NCI-H446 treated with DMSO at 0.1 percent for 48 hours (cell line): ENCODE data around the gene SPSB1.

Experiments used
- DNase-seq: peaks from one replicate; lab custom pipeline; 2025; lab: John Stamatoyannopoulos, UW

The SPSB1 gene

DNA sequence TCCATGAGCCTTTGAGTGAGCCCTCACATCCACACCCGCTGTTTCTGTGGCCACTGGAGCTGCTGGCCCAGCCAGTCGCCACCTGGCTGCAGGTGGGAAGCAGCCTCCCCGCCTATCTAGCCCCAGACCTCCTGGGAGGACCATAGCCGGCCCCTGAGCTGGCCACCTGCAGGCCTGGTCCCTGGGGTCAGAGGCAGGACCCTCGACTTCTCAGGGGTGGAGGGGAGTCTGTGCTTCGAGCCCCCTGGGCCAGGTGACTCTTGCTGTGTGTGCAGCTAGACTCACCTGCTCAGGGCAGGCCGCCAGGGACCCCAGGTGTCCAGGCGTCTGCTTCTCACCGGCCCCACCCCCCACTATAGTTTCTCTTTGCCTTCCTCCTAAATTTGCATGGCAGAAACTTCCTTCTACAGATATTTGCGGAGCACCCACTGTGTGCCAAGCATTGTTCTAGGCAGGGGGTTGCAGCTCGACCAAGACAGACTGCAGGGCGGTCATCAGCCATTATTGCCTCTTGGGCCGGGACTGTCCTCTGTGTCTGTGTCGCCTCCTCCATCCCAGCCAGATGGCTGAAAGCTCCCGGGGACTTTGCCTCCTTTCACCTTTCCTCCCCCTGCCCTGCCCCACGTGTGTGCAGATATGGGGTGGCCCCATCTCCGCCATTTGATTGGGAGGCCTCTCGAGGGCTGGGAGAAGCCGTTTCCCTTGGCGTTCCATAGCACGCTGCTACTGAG, 27.3 kb downstream of the SPSB1 start:
- no peak for DNase-seq

DNA sequence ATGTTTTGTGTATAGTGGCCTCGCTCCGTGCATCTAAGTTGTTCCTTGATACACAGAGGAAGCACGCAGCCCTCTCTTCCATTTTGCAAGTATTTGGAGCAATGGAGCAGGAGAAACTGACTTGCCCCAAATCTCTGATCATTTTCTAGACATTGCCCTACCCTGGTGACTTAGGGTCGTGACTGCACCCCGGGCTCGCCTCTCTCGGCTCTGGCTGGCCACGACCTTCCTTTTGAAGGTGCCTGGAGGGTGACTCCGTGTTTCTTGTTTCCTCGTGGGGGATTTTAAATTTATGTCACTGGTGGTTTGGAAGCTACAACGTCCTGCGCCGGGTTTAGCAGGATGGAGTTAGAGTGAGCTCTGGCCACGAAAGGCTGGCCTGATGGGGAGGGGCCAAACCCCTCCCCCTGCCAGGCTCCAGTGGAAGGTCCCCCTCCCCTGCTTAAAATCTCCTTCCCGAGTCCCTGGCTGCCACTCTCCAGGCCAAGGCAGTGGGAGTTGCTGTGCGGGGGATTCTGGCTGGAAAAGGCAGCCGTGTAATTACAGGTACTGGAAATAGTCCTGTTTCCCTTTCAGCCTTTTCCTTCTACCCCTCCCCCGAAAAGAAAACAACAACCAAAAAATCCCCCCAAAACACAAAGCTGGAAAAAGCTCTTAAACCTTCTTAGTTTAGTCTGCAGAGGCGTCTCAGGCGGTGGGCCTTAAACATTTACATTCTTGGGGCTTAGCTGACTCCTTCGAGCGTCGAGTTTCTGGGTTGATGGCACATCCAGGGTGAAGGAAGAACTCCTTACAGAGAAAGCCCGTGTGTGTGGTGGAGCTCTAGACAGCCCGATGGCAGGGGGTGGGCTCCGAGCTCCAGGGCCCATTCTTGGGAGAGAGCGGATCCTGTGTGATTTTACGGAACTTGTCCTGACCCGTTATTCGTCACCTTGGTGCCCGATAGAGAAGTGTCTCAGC, 28.1 kb downstream of the SPSB1 start:
- no peak for DNase-seq

DNA sequence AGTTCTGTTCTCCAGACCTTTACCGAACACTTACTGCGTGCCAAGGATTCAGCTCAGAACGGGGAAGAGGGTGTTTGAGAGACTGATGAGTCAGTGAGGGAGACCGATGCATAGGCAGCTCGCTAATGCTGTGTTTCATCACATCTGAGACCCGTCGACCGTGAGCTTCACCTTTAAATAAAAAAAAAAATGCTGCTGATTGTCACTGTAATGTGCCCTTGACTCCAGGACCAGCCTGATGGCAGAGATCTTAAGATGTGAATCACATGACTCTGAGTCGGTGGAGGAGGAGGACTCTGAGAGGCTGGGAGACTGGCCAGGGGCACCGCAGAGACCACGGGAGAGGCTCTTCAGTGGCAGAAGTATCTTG, 28.8 kb downstream of the SPSB1 start:
- DNase-seq, result no peak

DNA sequence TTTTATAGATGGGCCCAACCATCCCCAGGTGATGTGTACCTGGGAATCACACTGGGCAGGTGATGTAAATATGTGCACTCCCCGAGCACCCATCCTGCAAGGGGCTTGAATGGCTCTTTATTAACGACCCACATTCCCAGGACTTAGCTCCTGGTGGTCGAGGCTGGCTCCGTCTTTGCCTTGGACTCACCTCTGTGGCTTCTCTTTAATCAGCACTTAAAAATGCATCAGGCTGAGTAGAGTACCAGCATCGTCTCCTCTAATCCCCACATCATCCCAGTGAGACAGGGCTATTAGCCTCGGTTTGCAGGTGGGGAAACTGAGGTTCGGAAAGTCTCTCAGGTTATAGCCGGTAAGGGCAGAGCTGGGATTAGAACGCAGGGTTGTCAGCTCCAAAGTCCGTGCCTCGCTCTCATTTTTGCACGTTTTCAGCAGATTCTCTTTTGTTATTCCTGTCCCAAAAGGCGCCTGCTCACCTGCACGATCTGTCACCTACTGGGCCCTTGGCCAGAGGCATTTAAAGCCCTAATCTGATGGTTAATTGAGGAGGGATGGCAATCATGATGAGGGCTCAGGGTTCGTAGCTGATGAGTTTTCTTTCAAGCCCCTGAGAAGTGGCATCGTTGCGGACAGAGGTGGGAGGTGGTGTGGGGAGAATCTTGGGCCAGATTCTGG, 29.4 kb downstream of the SPSB1 start:
- DNase-seq, result no peak

DNA sequence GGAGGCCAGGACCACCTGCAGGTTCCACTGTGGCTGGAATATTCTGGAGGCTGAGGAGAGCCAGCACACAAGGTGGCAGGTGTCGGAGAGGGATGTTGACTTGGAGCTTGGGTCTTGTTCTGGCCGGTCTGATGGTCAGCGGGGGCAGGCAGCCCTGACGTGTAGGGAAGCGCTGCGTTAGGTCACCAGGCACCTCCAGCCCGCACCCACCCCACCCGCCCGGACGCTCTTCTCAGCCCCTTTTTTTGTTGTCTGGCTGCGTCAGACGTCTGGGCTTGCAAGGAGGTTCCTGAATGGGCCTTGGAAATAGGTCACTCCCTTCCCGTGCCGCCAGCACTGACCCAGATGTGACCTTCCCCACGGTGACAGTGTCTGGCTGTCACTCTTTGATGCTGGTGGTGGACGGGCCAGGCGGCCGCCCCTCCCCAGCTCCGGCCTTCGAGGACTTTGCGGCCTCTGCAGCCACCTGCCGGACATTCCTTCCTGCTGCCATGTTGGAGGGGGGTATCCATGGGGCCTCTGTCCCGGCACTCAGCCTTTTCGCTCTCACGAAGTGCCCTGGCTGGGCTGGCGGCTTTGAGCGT, 30.1 kb downstream of the SPSB1 start:
- no peak for DNase-seq

DNA sequence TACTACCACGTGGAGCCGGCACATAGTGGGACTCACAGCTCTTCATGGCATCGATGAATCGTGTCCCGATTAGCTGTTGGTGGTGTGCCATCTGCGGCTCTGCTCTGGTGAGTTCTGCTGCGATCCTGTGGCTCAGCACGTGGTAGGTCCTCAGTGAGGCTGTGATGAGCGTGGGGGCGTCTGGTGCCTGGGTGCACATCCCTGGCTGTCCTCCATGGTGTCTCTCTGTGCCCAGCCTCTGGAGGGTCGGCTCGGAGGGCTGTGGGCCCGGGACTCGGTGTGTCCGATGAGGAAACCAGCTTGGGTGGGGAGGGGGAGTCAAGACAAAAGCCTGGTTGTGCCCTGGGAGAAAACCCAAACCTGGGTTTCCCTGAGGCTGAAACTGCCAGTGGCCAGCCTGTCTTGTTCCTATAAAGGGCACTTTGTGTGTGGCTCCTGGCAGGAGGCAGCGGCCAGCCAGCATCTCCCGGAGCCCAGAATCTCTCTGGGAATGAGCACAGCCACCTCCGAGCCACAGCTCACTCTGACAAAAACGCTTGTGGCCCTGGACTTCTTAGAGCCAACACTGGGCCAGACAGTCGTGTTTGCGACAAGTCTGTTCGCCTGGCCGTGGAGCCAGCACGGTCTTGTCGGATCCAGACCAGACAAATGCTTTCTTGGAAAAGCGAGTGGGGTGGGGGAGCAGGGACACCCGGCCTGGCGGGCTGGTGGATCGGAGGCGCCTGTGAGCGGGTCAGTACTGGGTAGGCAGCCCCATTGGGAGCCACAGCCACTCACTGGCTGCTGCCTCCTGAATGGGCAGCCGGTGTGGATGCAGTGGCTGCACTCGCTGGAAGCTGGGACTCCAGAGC, 31.8 kb downstream of the SPSB1 start:
- DNase-seq, result no peak

DNA sequence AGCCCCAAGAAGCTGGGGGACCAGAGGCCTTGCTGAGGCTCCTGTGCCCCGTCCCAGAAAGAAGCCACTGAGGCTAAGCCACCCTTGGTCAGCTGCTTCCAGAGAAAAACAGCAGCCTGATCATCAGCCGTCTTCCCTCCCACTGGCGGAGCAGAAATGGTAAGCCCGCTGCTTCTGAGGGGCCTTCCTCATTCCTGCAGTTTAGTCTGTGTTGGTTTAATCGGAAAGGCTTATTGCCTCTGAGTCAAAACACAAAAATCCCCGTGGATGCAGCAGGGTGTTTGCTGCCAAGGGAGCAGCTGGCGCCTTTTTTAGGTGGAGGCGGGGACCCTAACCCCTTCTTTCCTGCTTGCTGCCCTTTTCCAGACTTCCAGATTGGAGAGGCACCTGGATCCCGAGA, 33.9 kb downstream of the SPSB1 start:
- DNase-seq, result no peak

DNA sequence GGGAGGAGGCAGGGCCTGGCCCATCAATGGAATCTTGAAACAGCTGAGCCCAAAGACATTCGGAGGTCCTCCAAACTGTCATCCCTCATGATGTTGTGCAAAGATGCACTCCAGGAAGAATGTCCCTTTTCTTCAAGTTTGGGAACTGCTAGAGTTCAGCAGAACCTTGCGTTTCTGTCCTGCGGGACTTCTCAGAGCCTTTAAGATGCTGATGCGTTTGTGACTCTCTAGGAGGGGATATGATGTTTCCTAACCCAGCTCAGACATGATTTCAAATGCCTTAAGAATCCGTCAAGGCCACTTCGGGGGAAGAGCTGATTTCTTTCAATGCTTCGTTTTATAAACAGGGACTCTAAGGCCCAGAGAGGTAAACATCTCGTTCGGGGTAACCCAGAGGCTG, 35.5 kb downstream of the SPSB1 start:
- DNase-seq, result no peak

DNA sequence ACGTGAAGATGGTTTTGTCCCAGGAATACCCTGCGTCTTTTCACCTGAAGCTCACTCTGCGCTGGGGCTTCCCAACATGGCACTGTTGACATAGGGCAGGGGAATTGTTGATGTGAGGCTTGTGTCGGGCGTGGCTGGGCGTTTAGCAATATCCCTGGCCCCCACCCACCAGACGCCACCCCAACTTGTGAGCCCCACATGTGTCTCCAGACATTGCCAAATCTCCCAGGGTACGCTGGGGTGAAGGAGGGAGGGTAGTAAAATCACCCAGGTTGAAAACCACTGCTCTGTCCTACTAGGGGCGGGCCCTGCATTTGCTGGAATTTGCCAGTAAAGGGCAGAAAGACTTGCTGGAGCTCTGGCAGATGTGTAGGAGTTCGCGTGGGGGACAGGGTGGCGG, 36.0 kb downstream of the SPSB1 start:
- DNase-seq, result no peak

DNA sequence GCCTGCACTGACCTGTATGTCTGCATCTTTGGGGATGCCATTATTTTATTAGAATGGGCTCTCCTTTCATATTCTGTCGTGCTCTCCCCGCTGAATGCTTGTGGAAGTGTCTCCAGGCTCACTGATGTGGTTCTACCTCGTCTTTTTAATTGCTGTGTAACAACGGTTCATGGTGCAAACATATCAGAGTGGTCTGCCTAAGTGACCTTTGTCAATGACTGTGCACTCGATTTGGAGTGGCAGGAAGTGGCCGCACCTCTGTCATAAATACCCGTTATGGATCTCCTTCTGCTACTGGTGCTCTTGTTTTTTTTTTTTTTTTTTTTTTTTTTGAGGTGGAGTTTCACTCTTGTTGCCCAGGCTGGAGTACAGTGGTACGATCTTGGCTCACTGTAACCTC, 38.3 kb downstream of the SPSB1 start:
- DNase-seq, result no peak

DNA sequence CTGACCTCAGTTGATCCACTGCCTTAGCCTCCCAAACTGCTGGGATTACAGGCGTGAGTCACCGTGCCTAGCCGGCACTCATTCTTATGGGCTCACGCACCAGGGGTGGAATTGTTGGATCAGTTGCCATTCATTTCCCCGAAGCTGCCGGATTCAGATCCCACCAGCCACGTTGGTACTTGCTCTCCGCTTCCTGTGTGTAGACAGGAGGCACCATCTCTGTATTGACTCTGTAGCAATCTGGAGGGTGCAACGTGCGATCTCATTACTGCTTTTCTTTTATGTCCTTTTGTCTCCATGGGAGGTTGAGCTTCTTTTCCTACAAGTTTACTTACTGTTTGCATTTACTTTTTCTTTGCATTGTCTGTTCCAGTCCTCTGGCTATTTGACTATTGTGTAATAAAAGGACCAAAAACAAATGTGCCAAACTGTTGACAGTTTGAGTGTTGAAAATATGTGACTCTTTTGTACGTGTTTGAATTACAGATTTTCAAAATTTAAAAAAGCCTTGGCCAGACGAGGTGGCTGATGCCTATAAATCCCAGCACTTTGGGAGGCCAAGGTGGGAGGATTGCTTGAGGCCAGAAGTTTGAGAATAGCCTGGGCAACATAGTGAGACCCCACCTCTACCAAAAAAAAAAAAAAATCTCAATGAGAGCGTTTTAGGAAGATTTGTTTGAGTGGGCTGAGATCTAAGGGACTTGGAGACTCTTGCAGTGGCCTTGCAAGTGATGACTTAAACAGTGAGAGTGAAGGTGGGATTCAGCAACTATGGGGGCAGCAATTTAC, 39.1 kb downstream of the SPSB1 start:
- no peak for DNase-seq

DNA sequence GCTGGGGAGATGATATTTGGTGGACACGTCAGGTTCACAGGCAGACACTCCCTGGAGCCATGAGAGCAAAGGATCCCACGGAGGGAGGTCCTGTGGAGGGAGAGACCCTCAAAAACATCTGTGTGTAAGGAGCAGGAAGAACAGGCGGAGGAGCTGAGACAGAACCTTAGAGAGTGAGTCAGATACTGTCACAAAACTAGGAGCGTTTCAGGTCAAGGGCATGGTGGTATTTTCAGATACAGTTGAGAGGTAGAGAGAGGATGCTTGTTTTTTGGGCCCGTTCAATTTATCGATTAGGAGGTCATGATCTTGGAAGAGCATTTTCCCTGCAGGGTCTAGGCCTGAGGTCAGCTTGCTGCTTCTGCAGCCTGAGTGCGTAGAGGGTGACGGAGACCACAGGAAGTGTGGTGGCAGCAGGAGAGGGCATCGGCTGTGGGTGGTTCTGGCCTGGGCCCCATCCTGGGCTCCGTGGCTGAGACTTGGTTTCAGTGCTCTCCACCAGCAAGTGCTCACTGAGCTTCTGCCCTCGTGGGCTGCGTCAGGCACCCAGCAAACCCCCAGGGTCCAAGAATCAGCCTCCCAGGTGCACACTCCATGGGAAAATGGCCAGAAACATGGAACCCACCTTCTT, 39.9 kb downstream of the SPSB1 start:
- DNase-seq, result no peak

DNA sequence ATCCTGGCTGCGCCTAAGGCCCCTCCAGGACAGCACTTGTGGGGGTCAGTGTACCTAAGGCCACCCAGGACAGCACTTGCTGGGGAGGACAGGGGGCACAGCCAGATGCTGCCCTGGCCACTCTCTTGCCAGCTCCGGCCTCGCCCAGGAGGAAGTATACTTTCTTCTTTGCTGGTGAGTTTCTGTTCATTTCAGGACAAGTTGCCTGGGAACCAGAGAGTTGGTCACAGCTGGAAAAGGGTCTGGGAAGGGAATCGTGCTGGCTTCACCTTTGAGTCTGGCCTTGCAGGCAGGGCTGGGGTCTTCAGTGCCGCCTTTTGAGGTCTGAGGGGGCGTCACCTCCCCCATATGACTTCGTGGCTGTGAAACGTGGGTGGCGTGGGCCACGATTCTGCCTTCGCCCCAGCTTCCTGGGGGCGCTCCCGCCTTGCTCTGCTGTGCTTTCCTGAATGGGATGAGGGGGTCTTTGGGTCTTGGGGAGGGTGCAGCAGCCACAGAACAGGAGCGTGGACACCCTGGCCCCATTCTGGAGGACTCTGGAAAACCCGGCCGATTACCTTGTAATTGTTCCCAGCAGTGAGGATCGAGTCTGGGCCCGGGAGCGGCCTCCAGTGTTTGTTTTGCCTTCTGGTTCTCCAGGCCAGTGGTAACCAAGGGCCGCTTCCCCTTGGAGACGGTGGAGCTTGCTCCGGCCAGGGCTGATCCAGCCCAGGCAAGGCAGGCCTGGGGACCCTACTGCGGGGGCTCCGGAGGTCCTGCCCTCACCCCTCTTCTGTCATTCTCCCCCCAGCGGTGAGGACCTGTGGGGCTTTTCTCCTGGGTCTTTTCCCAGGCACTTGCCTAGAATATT, 45.9 kb downstream of the SPSB1 start:
- DNase-seq, result no peak

DNA sequence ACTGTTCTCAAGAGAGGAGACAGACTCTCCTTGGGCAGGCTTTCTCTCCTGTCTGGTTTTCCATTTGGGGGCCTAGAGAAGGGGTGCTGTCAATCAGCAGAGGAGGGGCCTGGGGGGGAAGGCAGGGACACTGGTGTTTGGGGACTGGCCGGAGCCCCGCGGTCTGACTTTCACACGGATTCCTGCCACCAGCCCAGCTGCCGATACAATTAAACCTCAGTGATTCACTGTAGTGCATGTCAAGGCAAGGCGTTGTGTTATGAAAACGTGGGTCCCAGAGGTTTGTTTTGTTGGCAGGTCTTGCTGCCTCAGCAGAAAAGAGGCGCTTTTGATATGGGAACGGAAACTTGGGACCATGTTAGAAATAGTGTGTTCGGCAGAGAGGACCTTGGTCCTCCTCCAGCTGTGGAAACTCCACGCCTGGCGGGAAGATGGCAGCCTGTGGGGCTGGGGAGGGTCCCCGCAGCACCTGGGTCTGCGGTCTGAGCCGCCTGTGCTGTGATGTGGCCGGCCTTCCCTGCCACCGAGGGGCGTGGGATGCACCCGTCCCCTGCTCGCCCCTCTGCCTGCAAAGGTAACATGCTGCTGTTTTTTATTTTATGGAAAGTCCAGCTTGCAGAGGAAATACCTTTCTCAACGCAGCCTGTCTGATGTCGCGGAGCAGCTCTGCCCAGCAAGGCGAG, 47.6 kb downstream of the SPSB1 start:
- no peak for DNase-seq

DNA sequence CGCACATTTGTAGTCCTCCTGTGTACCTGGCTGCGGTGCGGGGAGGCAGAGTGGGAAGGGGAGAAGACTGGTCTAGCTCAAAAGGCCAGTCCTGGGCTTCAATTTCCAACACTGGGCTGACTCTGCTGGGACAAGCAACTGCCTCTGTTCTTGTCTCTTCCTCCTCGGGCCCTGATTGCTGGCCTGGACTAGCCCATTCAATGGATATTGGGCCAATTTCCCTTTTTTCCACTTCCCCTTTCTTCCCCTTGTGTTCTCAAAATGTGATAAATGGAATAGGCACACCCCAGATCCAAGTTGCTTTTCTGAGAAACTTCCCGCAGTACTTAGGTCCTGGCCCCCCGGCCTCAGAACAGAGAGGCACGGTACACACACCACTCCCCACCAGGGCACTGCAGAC, 48.2 kb downstream of the SPSB1 start:
- DNase-seq, result no peak

DNA sequence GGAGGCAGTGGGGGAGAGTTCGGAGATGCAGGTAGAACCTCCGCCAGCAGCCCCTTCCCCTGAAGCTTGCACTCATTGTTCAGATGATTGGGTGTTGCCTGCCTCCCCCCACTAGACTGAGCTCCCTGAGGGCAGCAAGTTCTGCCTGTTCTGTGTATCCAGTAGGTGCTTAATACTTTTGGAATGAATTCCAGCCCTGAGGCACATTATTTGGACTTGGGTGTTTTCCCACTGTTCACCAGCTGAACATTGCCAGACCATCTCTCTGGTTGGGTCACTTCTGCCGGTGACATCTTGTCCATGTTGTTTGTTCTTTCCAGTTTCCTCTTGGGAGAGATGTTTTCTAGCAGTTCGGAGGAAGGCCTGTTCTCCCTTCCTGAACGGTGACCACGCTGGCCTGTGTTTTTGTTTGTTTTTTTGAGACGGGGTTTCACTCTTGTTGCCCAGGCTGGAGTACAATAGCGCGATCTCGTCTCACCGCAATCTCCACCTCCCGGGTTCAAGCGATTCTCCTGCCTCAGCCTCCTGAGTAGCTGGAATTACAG, 48.7 kb downstream of the SPSB1 start:
- no peak for DNase-seq

DNA sequence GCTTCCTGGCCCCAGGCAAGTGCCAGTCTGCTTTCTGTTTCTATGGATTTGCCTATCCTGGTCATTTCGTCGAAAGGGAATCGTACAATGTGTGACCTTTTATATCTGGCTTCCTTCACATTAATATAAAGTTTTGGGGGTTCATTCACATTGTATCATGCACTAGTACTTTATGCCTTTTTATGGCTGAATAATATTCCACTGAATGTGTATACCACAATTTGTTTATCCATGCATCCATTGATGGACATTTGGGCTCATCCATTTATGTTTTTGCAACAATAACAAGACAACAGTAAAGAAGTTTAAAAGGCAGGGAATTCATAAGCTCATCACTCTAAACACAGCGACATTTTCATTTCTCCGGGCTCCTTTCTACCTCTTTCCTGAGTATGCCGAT, 50.6 kb downstream of the SPSB1 start:
- no peak for DNase-seq

DNA sequence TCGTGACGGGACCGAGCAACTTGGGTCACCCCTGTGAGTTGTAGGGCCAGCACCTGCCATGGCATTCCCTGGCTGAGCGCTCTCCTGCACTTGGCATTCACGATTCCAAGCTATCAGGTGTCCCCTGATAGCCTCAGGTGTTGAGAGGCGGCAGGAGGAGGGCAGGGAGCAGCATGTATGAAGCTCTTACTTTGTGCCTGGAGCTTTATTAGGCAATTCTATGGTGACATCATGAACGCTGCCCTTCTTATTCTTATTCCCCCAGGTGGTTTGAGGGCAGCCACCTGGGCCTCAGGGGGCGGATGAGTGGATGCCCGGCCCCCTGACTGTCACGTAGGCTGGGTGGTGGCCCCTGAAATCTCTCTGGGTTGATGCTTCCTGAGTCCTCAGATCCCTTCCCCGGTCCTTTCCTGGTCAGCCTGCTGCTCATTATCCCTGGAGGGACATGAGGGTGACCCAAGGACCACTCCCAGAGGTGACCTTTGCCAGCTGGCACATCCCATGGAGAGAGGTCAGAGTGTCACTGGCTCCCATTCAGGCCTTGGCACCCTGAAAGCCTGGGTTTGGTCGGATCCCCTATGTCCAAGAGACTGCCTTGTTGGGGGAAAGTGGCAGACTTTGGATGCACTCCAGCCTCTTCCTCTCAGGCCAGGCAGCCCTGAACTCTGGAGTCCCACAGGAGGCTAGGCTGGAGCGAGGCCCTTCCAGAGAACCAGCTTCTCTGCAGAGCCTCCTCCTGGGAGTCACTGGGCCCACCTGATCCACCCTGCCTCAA, 51.9 kb downstream of the SPSB1 start:
- DNase-seq, result no peak
